GM23338 (cell line): ENCODE results near the gene SUSD4. TPM values are rescaled to one million over a fixed set of nuclear protein-coding genes. Genes with fewer than 3 reads are reported as not detected.

Experiments used
- ATAC-seq: fragments of 200-7000 bp; cut with Tn5 transposase; 3 replicates; pipeline ENCODE4 v1.9.1; 2020
- DNase-seq: peaks from one replicate; pipeline ENCODE4 v3.0.0-alpha.2; 2015; ENCODE audit warnings: low spot score
- H2AFZ ChIP-seq: fragments of 200-600 bp; sonication (generic); 2 replicates; pipeline ENCODE4 v1.8.0; 2016; ENCODE audit warnings: antibody characterized with exemption, mild to moderate bottlenecking, moderate library complexity
- H3F3A ChIP-seq: fragments of 200-600 bp; sonication (generic); replicated peaks from 2 replicates; pipeline ENCODE4 v1.8.0; 2017; ENCODE audit warnings: antibody characterized with exemption, mixed run types, low read depth
- H3K27ac ChIP-seq: fragments of 200-600 bp; sonication (generic); 2 replicates; pipeline ENCODE4 v1.6.1; 2016; ENCODE audit warnings: low read depth
- H3K27me3 ChIP-seq: fragments of 200-600 bp; sonication (generic); 2 replicates; pipeline ENCODE4 v1.8.0; 2016; ENCODE audit warnings: mild to moderate bottlenecking, mixed run types, moderate library complexity; ENCODE audit not compliant: insufficient read depth
- H3K36me3 ChIP-seq: fragments of 200-600 bp; sonication (generic); 2 replicates; pipeline ENCODE4 v1.8.0; 2016; ENCODE audit warnings: mild to moderate bottlenecking; ENCODE audit not compliant: insufficient read depth
- H3K4me1 ChIP-seq: fragments of 200-600 bp; sonication (generic); 2 replicates; pipeline ENCODE4 v1.8.0; 2016; ENCODE audit warnings: mild to moderate bottlenecking, moderate library complexity; ENCODE audit not compliant: insufficient read depth
- H3K4me2 ChIP-seq: fragments of 200-600 bp; sonication (generic); 2 replicates; pipeline ENCODE4 v1.7.1; 2017; ENCODE audit warnings: mixed run types
- H3K4me3 ChIP-seq: fragments of 200-600 bp; sonication (generic); 2 replicates; pipeline ENCODE4 v1.6.1; 2016; ENCODE audit warnings: mixed run types
- H3K79me2 ChIP-seq: fragments of 200-600 bp; sonication (generic); replicated peaks from 2 replicates; pipeline ENCODE4 v1.8.0; 2017; ENCODE audit warnings: mild to moderate bottlenecking; ENCODE audit not compliant: insufficient read depth
- H3K9me2 ChIP-seq: fragments of 200-600 bp; sonication (generic); 2 replicates; pipeline ENCODE4 v1.8.0; 2017; ENCODE audit not compliant: insufficient read depth
- H4K20me1 ChIP-seq: fragments of 200-600 bp; sonication (generic); replicated peaks from 2 replicates; pipeline ENCODE4 v1.8.0; 2017; ENCODE audit warnings: mild to moderate bottlenecking; ENCODE audit not compliant: insufficient read depth
- H3K27ac Mint-ChIP-seq: 2 replicates; pipeline ENCODE4 v1.8.0; 2020; ENCODE audit warnings: inconsistent platforms, mild to moderate bottlenecking, moderate library complexity, mixed read lengths
- H3K27me3 Mint-ChIP-seq: 3 replicates; pipeline ENCODE4 v1.8.0; 2022; ENCODE audit warnings: low read depth, mild to moderate bottlenecking, moderate library complexity, mixed read lengths, inconsistent platforms; ENCODE audit not compliant: insufficient read depth, poor library complexity
- H3K36me3 Mint-ChIP-seq: 3 replicates; pipeline ENCODE4 v1.8.0; 2021; ENCODE audit warnings: low read depth, mild to moderate bottlenecking, inconsistent platforms, moderate library complexity, mixed read lengths
- H3K4me1 Mint-ChIP-seq: 3 replicates; pipeline ENCODE4 v1.8.0; 2020; ENCODE audit warnings: mild to moderate bottlenecking, inconsistent platforms, mixed read lengths
- H3K4me3 Mint-ChIP-seq: 3 replicates; pipeline ENCODE4 v1.8.0; 2021; ENCODE audit warnings: moderate library complexity, mild to moderate bottlenecking, inconsistent platforms, mixed read lengths
- H3K9me3 Mint-ChIP-seq: 3 replicates; pipeline ENCODE4 v1.8.0; 2020; ENCODE audit warnings: moderate library complexity, mild to moderate bottlenecking, inconsistent platforms, mixed read lengths
- CREB1 ChIP-seq: fragments of 250-450 bp; sonication (Bioruptor Pico); IDR thresholded peaks from 2 replicates; pipeline ENCODE4 v1.5.0; 2020; ENCODE audit warnings: low read depth, mild to moderate bottlenecking, moderate library complexity
- EZH2 ChIP-seq: fragments of 200-600 bp; sonication (generic); IDR thresholded peaks from one replicate; pipeline ENCODE4 v1.8.0; 2017; ENCODE audit warnings: antibody characterized with exemption, mild to moderate bottlenecking, low read depth; ENCODE audit not compliant: unreplicated experiment
- EZH2phosphoT487 ChIP-seq: fragments of 200-600 bp; sonication (generic); IDR thresholded peaks from one replicate; pipeline ENCODE4 v1.8.1; 2018; ENCODE audit warnings: antibody characterized with exemption; ENCODE audit not compliant: unreplicated experiment
- JUNB ChIP-seq: IDR thresholded peaks from one replicate; pipeline ENCODE4 v1.6.1; 2016; ENCODE audit warnings: antibody characterized with exemption; ENCODE audit not compliant: unreplicated experiment
- NANOG ChIP-seq: IDR thresholded peaks from 2 replicates; pipeline ENCODE4 v1.6.1; 2016; ENCODE audit warnings: antibody characterized with exemption, borderline replicate concordance
- POLR2AphosphoS5 ChIP-seq: IDR thresholded peaks from 2 replicates; pipeline ENCODE4 v1.6.1; 2016; ENCODE audit warnings: antibody characterized with exemption, low read depth
- STAT1 ChIP-seq: IDR thresholded peaks from one replicate; pipeline ENCODE4 v1.6.1; 2016; ENCODE audit warnings: antibody characterized with exemption; ENCODE audit not compliant: unreplicated experiment
- ZNF114 ChIP-seq: fragments of 250-450 bp; sonication (Bioruptor Pico); IDR thresholded peaks from 2 replicates; pipeline ENCODE4 v1.5.0; 2020; ENCODE audit warnings: mild to moderate bottlenecking, moderate library complexity
- ZNF331 ChIP-seq: fragments of 250-450 bp; sonication (Bioruptor Pico); IDR thresholded peaks from 2 replicates; pipeline ENCODE4 v1.5.0; 2020; ENCODE audit warnings: low read depth, mild to moderate bottlenecking, moderate library complexity
- polyA plus RNA-seq: library from polyadenylated mRNA; unstranded; fragments of >200 nt; fragmentation: Nextera tagmentation; extraction: Ambion mirVana; gene quantifications from 2 replicates; pipeline ENCODE4 v1.2.1, GENCODE V29; 2016
- total RNA-seq: library from RNA; depleted of rRNA; stranded (reverse); fragments of >200 nt; shearing (Covaris generic); gene quantifications from 2 replicates; pipeline ENCODE4 v1.2.3, GENCODE V29; 2014
- TF ChIP-seq, protein P1 (sequence below): IDR thresholded peaks from one replicate; pipeline ENCODE4 v1.6.1; 2018; ENCODE audit warnings: antibody characterized with exemption; ENCODE audit not compliant: unreplicated experiment
- TF ChIP-seq, protein P2 (sequence below), 2 experiments: fragments of 200-600 bp in 1 of 2; sonication (generic) in 1 of 2; conservative IDR thresholded peaks; 2 replicates each; pipeline versions ENCODE4 v1.5.1 to v1.6.1; 2016 to 2017; ENCODE audit warnings: antibody characterized with exemption in 2 of 2, low read depth in 2 of 2, mild to moderate bottlenecking in 2 of 2, moderate library complexity in 1 of 2

The SUSD4 gene
- total and polyA plus RNA-seq, 2 experiments from 2014 or later = 2.3 to 3.6 TPM

GRCh38 chr1:223340637-223341036 lies 23.3 kb downstream of the SUSD4 start (continued):
- TF ChIP-seq, protein P1, sequence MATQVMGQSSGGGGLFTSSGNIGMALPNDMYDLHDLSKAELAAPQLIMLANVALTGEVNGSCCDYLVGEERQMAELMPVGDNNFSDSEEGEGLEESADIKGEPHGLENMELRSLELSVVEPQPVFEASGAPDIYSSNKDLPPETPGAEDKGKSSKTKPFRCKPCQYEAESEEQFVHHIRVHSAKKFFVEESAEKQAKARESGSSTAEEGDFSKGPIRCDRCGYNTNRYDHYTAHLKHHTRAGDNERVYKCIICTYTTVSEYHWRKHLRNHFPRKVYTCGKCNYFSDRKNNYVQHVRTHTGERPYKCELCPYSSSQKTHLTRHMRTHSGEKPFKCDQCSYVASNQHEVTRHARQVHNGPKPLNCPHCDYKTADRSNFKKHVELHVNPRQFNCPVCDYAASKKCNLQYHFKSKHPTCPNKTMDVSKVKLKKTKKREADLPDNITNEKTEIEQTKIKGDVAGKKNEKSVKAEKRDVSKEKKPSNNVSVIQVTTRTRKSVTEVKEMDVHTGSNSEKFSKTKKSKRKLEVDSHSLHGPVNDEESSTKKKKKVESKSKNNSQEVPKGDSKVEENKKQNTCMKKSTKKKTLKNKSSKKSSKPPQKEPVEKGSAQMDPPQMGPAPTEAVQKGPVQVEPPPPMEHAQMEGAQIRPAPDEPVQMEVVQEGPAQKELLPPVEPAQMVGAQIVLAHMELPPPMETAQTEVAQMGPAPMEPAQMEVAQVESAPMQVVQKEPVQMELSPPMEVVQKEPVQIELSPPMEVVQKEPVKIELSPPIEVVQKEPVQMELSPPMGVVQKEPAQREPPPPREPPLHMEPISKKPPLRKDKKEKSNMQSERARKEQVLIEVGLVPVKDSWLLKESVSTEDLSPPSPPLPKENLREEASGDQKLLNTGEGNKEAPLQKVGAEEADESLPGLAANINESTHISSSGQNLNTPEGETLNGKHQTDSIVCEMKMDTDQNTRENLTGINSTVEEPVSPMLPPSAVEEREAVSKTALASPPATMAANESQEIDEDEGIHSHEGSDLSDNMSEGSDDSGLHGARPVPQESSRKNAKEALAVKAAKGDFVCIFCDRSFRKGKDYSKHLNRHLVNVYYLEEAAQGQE = no peak
- TF ChIP-seq JUNB = no peak
- no peak for TF ChIP-seq EZH2
- no peak for TF ChIP-seq ZNF114 (CRISPR knock-in tag)
- TF ChIP-seq EZH2phosphoT487 = no peak
- no peak for TF ChIP-seq NANOG
- TF ChIP-seq ZNF331 (CRISPR knock-in tag) = no peak

- no peaks in the 10 kb centered on the region for H3K9me3 Mint-ChIP-seq
- peaks cover 7% of the 10 kb centered on the region; the same call in 2 of the 3 replicates for H3K4me1 Mint-ChIP-seq
- no peak overlapping the region; the same call in 1 of the 2 replicates for H3K27ac Mint-ChIP-seq
- TF ChIP-seq STAT1 (no peak), NANOG (no peak), CREB1 (CRISPR knock-in tag) (no peak), JUNB (no peak), ZNF331 (CRISPR knock-in tag) (no peak), POLR2AphosphoS5 (no peak), EZH2phosphoT487 (no peak), EZH2 (no peak)
- TF ChIP-seq, protein P2, sequence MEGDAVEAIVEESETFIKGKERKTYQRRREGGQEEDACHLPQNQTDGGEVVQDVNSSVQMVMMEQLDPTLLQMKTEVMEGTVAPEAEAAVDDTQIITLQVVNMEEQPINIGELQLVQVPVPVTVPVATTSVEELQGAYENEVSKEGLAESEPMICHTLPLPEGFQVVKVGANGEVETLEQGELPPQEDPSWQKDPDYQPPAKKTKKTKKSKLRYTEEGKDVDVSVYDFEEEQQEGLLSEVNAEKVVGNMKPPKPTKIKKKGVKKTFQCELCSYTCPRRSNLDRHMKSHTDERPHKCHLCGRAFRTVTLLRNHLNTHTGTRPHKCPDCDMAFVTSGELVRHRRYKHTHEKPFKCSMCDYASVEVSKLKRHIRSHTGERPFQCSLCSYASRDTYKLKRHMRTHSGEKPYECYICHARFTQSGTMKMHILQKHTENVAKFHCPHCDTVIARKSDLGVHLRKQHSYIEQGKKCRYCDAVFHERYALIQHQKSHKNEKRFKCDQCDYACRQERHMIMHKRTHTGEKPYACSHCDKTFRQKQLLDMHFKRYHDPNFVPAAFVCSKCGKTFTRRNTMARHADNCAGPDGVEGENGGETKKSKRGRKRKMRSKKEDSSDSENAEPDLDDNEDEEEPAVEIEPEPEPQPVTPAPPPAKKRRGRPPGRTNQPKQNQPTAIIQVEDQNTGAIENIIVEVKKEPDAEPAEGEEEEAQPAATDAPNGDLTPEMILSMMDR (conservative IDR thresholded peaks at IDR 0.05; ENCODE audit: low read depth in 2 of 2) = no peak
- TF ChIP-seq, protein P1 = no peak
These were observed 24.1 kb downstream of the SUSD4 start for GRCh38 chr1:223339861-223340260.

More at GRCh38 chr1:223339861-223340260, 24.1 kb downstream of the SUSD4 start:
- H3K4me3 ChIP-seq = no peak overlapping the region
- H3K27me3 ChIP-seq = no peaks in the 10 kb centered on the region
- H3K36me3 ChIP-seq = no peaks in the 10 kb centered on the region
- no peak overlapping the region for H3K4me3 Mint-ChIP-seq
- H3K9me2 ChIP-seq = 0 out of 2 replicates have a peak, but pooled peaks cover 3% of the 10 kb centered on the region
- H4K20me1 ChIP-seq = no peaks in the 10 kb centered on the region
- no peaks in the 10 kb centered on the region for H3K36me3 Mint-ChIP-seq
- H2AFZ ChIP-seq = no peak overlapping the region
- H3K4me1 ChIP-seq = no peaks in the 10 kb centered on the region
- no peak overlapping the region for H3K27ac ChIP-seq
- DNase-seq = no peak
- H3F3A ChIP-seq = no peaks in the 10 kb centered on the region
- no peak overlapping the region for H3K4me2 ChIP-seq
- H3K27me3 Mint-ChIP-seq = no peaks in the 10 kb centered on the region
- ATAC-seq = no peak
- no peaks in the 10 kb centered on the region for H3K79me2 ChIP-seq
